ENCODE results near the gene SCNN1G. TPM values are rescaled to one million over a fixed set of nuclear protein-coding genes. Genes with fewer than 3 reads are reported as not detected.
"Not testable (repeated sequence)": the region's sequence is repeated elsewhere in the genome, so short reads cannot be mapped to it uniquely, and the experiment has no call there.

SCNN1G gene
- total and polyA plus RNA-seq, 2 donors: 0.61 to 5.6 TPM

- DNase-seq (ENCODE audit: low read depth in 6 of 9, low spot score in 9 of 9): no peak
- Histone ChIP-seq H3K27ac (ENCODE audit: low read depth in 1 of 2, low read length in 1 of 2) (peak overlapping the region; percentile 24 to 54), H3K9me3 (ENCODE audit: control insufficient read depth in 2 of 2, insufficient read depth in 1 of 2, low read length in 1 of 2) (no peaks in the 10 kb centered on the region), H3K4me1 (ENCODE audit: control insufficient read depth in 2 of 2, insufficient read depth in 2 of 2, low read length in 2 of 2) (peaks cover 3 to 12% of the 10 kb centered on the region in 2 donors), H3K27me3 (ENCODE audit: control insufficient read depth in 2 of 2, insufficient read depth in 1 of 2, low read length in 1 of 2) (no peaks in the 10 kb centered on the region), H3K36me3 (ENCODE audit: control insufficient read depth in 2 of 2, insufficient read depth in 2 of 2, low read length in 1 of 2) (no peaks in the 10 kb centered on the region), H3K4me3 (ENCODE audit: low read length in 2 of 2) (no peak overlapping the region)
- 92% methylated on average over 7 of the region's 7 CpGs for WGBS
These were observed 40.4 kb upstream of the SCNN1G start for GRCh38 chr16:23141959-23142740.

DNA sequence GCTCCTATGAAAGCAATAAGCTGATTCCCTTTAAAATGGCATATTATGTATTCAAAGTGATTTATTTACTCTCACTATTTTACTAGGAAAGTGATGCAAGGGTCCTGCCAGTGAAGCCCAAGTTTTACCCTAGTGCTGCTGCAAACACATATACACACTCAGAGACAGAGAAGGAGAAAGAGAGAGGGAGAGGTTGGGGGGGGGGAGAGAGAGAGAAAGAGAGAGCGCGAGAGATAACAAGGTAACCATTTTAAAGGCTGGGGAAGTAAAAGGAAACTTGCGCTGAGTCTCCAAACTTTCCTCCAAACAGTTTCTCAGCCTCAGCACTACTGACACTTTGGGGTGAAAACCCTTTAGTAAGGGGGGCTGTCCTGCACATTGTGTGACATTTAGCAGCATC is 39.2 kb upstream of the SCNN1G start:
- WGBS: 97% methylated on average over 3 of the region's 3 CpGs

GRCh38 chr16:23144393-23144792 is 38.2 kb upstream of the SCNN1G start:
- peaks cover 7 to 12% of the 10 kb centered on the region in 2 donors for H3K4me1 ChIP-seq (ENCODE audit: control insufficient read depth in 2 of 2, insufficient read depth in 2 of 2, low read length in 2 of 2)
- H3K9me3 ChIP-seq (ENCODE audit: control insufficient read depth in 2 of 2, insufficient read depth in 1 of 2, low read length in 1 of 2); H3K27me3 ChIP-seq (ENCODE audit: control insufficient read depth in 2 of 2, insufficient read depth in 1 of 2, low read length in 1 of 2); H3K36me3 ChIP-seq (ENCODE audit: control insufficient read depth in 2 of 2, insufficient read depth in 2 of 2, low read length in 1 of 2); H3K4me3 ChIP-seq (ENCODE audit: low read length in 2 of 2); DNase-seq (ENCODE audit: low read depth in 6 of 9, low spot score in 9 of 9); H3K27ac ChIP-seq (ENCODE audit: low read depth in 1 of 2, low read length in 1 of 2): not testable (repeated sequence)
- 97% methylated on average over 9 of the region's 9 CpGs for WGBS

More for the DNA sequence above, 39.2 kb upstream of the SCNN1G start:
- Histone ChIP-seq H3K9me3 (ENCODE audit: control insufficient read depth in 2 of 2, insufficient read depth in 1 of 2, low read length in 1 of 2) (no peaks in the 10 kb centered on the region), H3K4me3 (ENCODE audit: low read length in 2 of 2) (no peak overlapping the region), H3K36me3 (ENCODE audit: control insufficient read depth in 2 of 2, insufficient read depth in 2 of 2, low read length in 1 of 2) (no peaks in the 10 kb centered on the region), H3K4me1 (ENCODE audit: control insufficient read depth in 2 of 2, insufficient read depth in 2 of 2, low read length in 2 of 2) (peaks cover 6 to 12% of the 10 kb centered on the region in 2 donors), H3K27me3 (ENCODE audit: control insufficient read depth in 2 of 2, insufficient read depth in 1 of 2, low read length in 1 of 2) (peaks cover 0 to 3% of the 10 kb centered on the region in 2 donors), H3K27ac (ENCODE audit: low read depth in 1 of 2, low read length in 1 of 2) (peak overlapping the region in 1 of 2 donors; percentile 8)
- no peak for DNase-seq (ENCODE audit: low read depth in 6 of 9, low spot score in 9 of 9)

DNA sequence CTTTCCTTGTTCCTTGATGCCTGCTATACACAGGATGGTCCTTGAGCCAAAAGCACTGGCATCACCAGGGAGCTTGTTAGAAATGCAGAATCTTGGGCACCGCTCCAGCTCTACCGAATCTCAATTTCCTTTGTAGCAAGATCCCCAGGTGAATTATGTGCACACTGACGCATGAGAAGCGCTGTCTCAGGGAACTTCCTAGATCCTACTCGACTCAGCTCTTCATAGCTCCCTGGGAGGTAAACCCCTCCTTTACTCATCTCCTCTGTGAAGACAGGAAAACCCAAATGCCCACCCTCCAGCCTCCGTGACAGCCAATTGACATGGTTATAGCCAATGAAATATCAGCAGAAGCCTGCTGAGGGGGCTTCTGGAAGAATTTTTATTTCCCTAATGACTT is 37.4 kb upstream of the SCNN1G start:
- peaks cover 0 to 5% of the 10 kb centered on the region in 2 donors for H3K27me3 ChIP-seq (ENCODE audit: control insufficient read depth in 2 of 2, insufficient read depth in 1 of 2, low read length in 1 of 2)
- 72% methylated on average over 6 of the region's 6 CpGs for WGBS
- DNase-seq (ENCODE audit: low read depth in 6 of 9, low spot score in 9 of 9): peak in 1 of 9 donors; percentile 16
- H3K27ac ChIP-seq (ENCODE audit: low read depth in 1 of 2, low read length in 1 of 2): no peak overlapping the region
- no peak overlapping the region for H3K4me3 ChIP-seq (ENCODE audit: low read length in 2 of 2)
- H3K9me3 ChIP-seq (ENCODE audit: control insufficient read depth in 2 of 2, insufficient read depth in 1 of 2, low read length in 1 of 2): no peaks in the 10 kb centered on the region
- H3K36me3 ChIP-seq (ENCODE audit: control insufficient read depth in 2 of 2, insufficient read depth in 2 of 2, low read length in 1 of 2): no peaks in the 10 kb centered on the region
- H3K4me1 ChIP-seq (ENCODE audit: control insufficient read depth in 2 of 2, insufficient read depth in 2 of 2, low read length in 2 of 2): peaks cover 7 to 15% of the 10 kb centered on the region in 2 donors

DNA sequence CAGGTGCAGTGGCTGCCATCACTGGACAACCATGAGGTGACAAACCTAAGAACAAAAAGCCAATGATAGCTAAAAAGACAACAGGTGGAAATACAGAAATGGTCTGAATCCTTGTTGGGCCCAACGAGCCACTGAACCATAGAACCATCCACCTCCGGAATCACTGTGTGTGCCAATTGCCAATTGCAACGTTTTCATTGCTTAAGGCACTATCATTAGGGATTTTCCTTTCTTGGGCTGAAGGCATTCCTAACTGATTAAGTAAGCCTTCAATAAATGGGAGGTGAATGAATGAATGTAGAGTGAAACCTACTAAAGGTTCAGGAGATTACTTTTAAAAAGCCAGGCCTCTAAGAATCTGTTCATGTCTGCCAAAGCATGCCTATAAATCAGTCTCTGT is 36.9 kb upstream of the SCNN1G start:
- 94% methylated on average over 3 of the region's 3 CpGs for WGBS
- H3K4me1 ChIP-seq (ENCODE audit: control insufficient read depth in 2 of 2, insufficient read depth in 2 of 2, low read length in 2 of 2): peaks cover 7 to 15% of the 10 kb centered on the region in 2 donors
- no peaks in the 10 kb centered on the region for H3K9me3 ChIP-seq (ENCODE audit: control insufficient read depth in 2 of 2, insufficient read depth in 1 of 2, low read length in 1 of 2)
- H3K27me3 ChIP-seq (ENCODE audit: control insufficient read depth in 2 of 2, insufficient read depth in 1 of 2, low read length in 1 of 2): peaks cover 0 to 5% of the 10 kb centered on the region in 2 donors
- no peaks in the 10 kb centered on the region for H3K36me3 ChIP-seq (ENCODE audit: control insufficient read depth in 2 of 2, insufficient read depth in 2 of 2, low read length in 1 of 2)
- no peak overlapping the region for H3K27ac ChIP-seq (ENCODE audit: low read depth in 1 of 2, low read length in 1 of 2)
- no peak for DNase-seq (ENCODE audit: low read depth in 6 of 9, low spot score in 9 of 9)
- H3K4me3 ChIP-seq (ENCODE audit: low read length in 2 of 2): no peak overlapping the region

GRCh38 chr16:23146877-23147601 is 35.5 kb upstream of the SCNN1G start:
- Histone ChIP-seq H3K4me1 (ENCODE audit: control insufficient read depth in 2 of 2, insufficient read depth in 2 of 2, low read length in 2 of 2) (peaks cover 7 to 15% of the 10 kb centered on the region in 2 donors), H3K27ac (ENCODE audit: low read depth in 1 of 2, low read length in 1 of 2) (no peak overlapping the region), H3K9me3 (ENCODE audit: control insufficient read depth in 2 of 2, insufficient read depth in 1 of 2, low read length in 1 of 2) (no peaks in the 10 kb centered on the region), H3K4me3 (ENCODE audit: low read length in 2 of 2) (no peak overlapping the region), H3K27me3 (ENCODE audit: control insufficient read depth in 2 of 2, insufficient read depth in 1 of 2, low read length in 1 of 2) (peaks cover 0 to 5% of the 10 kb centered on the region in 2 donors), H3K36me3 (ENCODE audit: control insufficient read depth in 2 of 2, insufficient read depth in 2 of 2, low read length in 1 of 2) (no peaks in the 10 kb centered on the region)
- DNase-seq (ENCODE audit: low read depth in 6 of 9, low spot score in 9 of 9): no peak
- WGBS: 97% methylated on average over 17 of the region's 17 CpGs

- WGBS: 95% methylated on average over 4 of the region's 4 CpGs
- Histone ChIP-seq H3K36me3 (ENCODE audit: control insufficient read depth in 2 of 2, insufficient read depth in 2 of 2, low read length in 1 of 2) (no peaks in the 10 kb centered on the region), H3K27ac (ENCODE audit: low read depth in 1 of 2, low read length in 1 of 2) (no peak overlapping the region), H3K9me3 (ENCODE audit: control insufficient read depth in 2 of 2, insufficient read depth in 1 of 2, low read length in 1 of 2) (no peaks in the 10 kb centered on the region), H3K27me3 (ENCODE audit: control insufficient read depth in 2 of 2, insufficient read depth in 1 of 2, low read length in 1 of 2) (peaks cover 0 to 8% of the 10 kb centered on the region in 2 donors), H3K4me1 (ENCODE audit: control insufficient read depth in 2 of 2, insufficient read depth in 2 of 2, low read length in 2 of 2) (peaks cover 7 to 11% of the 10 kb centered on the region in 2 donors), H3K4me3 (ENCODE audit: low read length in 2 of 2) (no peak overlapping the region)
- no peak for DNase-seq (ENCODE audit: low read depth in 6 of 9, low spot score in 9 of 9)
These were observed 34.9 kb upstream of the SCNN1G start for GRCh38 chr16:23147666-23148065.

GRCh38 chr16:23148166-23148512 is 34.4 kb upstream of the SCNN1G start:
- peak overlapping the region; percentile 25 to 87 for H3K4me3 ChIP-seq (ENCODE audit: low read length in 2 of 2)
- no peaks in the 10 kb centered on the region for H3K9me3 ChIP-seq (ENCODE audit: control insufficient read depth in 2 of 2, insufficient read depth in 1 of 2, low read length in 1 of 2)
- 70% methylated on average over 7 of the region's 7 CpGs for WGBS
- H3K36me3 ChIP-seq (ENCODE audit: control insufficient read depth in 2 of 2, insufficient read depth in 2 of 2, low read length in 1 of 2): no peaks in the 10 kb centered on the region
- peaks cover 7 to 11% of the 10 kb centered on the region in 2 donors for H3K4me1 ChIP-seq (ENCODE audit: control insufficient read depth in 2 of 2, insufficient read depth in 2 of 2, low read length in 2 of 2)
- no peak for DNase-seq (ENCODE audit: low read depth in 6 of 9, low spot score in 9 of 9)
- H3K27ac ChIP-seq (ENCODE audit: low read depth in 1 of 2, low read length in 1 of 2): no peak overlapping the region
- peaks cover 0 to 9% of the 10 kb centered on the region in 2 donors for H3K27me3 ChIP-seq (ENCODE audit: control insufficient read depth in 2 of 2, insufficient read depth in 1 of 2, low read length in 1 of 2)
